ENCODE measurements around the gene PHF2. TPM values are rescaled to one million over a fixed set of nuclear protein-coding genes. Genes with fewer than 3 reads are reported as not detected.

The PHF2 gene
- total RNA-seq, 1 donor from 2014 or later, result 12.1 TPM

DNA sequence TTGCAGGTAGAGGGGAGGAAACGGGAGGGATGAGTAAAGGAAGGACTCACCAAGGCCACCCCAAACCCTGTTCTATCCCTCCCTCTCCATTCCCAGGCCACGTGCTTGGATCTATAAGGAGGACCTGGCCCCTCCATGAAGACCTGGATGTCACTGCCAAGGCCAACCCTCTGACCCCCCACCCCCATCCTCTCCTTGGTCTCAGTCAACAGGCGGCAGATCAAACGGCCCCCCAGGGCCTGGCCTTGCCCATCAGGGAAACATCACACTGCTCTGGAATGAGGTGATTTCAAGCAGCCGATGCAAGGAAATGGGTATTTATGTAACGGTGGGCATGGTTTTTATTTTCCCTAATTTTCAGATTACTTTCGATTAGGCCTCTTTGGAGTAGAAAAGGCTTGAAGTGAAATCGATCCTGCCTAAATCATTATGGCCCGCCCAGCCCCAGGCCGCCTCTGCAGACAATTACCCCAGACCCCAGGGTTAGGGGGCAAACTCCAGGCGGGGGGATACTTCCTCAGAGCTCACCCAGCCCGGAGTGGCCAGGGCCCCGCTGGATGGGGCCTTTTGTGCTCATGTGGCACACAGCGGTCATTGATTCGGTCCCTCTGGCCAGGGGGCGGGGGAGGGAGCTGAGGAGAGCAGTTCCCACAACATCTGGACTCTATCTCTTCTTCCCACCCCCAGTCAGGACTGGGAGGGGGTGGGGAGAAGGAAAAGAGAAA lies 125.3 kb downstream of the PHF2 start:
- no peaks in the 10 kb centered on the region for H3K27me3 ChIP-seq (ENCODE audit: insufficient read depth, low read length)
- H3K27ac Mint-ChIP-seq (ENCODE audit: unreplicated experiment), result no peak overlapping the region
- FAIRE-seq (no peak), DNase-seq (ENCODE audit: low read depth) (no peak)
- H3K36me3 ChIP-seq (ENCODE audit: insufficient read depth, low read length), result no peaks in the 10 kb centered on the region
- peaks cover 5% of the 10 kb centered on the region for H3K9me3 ChIP-seq (ENCODE audit: insufficient read depth, low read depth, low read length)
- no peaks in the 10 kb centered on the region for H3K36me3 Mint-ChIP-seq (ENCODE audit: low read depth, unreplicated experiment)
- H3K9me3 Mint-ChIP-seq (ENCODE audit: unreplicated experiment), result peaks cover 4% of the 10 kb centered on the region
- no peak overlapping the region for H3K4me3 Mint-ChIP-seq (ENCODE audit: unreplicated experiment)
- TF ChIP-seq, protein P1, sequence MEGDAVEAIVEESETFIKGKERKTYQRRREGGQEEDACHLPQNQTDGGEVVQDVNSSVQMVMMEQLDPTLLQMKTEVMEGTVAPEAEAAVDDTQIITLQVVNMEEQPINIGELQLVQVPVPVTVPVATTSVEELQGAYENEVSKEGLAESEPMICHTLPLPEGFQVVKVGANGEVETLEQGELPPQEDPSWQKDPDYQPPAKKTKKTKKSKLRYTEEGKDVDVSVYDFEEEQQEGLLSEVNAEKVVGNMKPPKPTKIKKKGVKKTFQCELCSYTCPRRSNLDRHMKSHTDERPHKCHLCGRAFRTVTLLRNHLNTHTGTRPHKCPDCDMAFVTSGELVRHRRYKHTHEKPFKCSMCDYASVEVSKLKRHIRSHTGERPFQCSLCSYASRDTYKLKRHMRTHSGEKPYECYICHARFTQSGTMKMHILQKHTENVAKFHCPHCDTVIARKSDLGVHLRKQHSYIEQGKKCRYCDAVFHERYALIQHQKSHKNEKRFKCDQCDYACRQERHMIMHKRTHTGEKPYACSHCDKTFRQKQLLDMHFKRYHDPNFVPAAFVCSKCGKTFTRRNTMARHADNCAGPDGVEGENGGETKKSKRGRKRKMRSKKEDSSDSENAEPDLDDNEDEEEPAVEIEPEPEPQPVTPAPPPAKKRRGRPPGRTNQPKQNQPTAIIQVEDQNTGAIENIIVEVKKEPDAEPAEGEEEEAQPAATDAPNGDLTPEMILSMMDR (IDR thresholded peaks at IDR 0.05; ENCODE audit: insufficient read depth, low read depth, low read length), result no peak
- no peak for TF ChIP-seq EZH2 (IDR thresholded peaks at IDR 0.05; ENCODE audit: insufficient read depth, low read length)
- no peaks in the 10 kb centered on the region for H4K20me1 ChIP-seq (ENCODE audit: insufficient read depth, low read length)
- no peak overlapping the region for H3K27ac ChIP-seq (ENCODE audit: low read depth, low read length)
- H3K4me1 ChIP-seq (ENCODE audit: insufficient read depth, low read length), result no peaks in the 10 kb centered on the region
- no peak overlapping the region for H3K9ac ChIP-seq (ENCODE audit: low read length)
- H3K4me1 Mint-ChIP-seq (ENCODE audit: low read depth, unreplicated experiment), result no peaks in the 10 kb centered on the region
- no peak overlapping the region for H3K4me2 ChIP-seq (ENCODE audit: low read length)
- no peak overlapping the region for H2AFZ ChIP-seq (ENCODE audit: low read depth, low read length)
- H3K27me3 Mint-ChIP-seq (ENCODE audit: low read depth, unreplicated experiment), result no peaks in the 10 kb centered on the region
- H3K79me2 ChIP-seq (ENCODE audit: insufficient read depth, low read length), result no peaks in the 10 kb centered on the region
- H3K4me3 ChIP-seq (ENCODE audit: insufficient read depth, low read depth, low read length), result no peak overlapping the region

DNA sequence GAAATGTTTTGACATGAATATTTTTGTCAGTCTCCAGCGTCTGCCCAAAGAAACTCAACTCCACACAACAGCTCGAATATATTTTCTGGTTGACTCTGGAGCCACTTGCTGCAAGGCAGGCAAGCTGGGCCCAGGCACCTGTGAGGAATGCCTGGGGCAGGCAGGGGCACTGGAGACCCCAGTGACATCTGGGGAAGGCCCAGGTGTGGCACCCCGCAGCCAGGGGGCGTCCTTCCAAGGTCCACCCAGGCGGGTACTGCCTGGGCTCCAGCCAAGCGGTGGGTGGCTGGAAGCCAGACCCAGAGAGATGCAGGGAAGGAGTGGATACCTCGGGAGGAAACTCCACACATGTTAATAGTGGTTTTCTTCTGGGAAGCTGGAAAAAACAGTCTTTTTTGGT lies 125.9 kb downstream of the PHF2 start:
- Histone ChIP-seq H3K79me2 (ENCODE audit: insufficient read depth, low read length) (no peaks in the 10 kb centered on the region), H3K4me3 (ENCODE audit: insufficient read depth, low read depth, low read length) (no peak overlapping the region), H2AFZ (ENCODE audit: low read depth, low read length) (no peak overlapping the region), H3K9ac (ENCODE audit: low read length) (no peak overlapping the region), H3K4me2 (ENCODE audit: low read length) (no peak overlapping the region), H3K27me3 (ENCODE audit: insufficient read depth, low read length) (no peaks in the 10 kb centered on the region), H3K27ac (ENCODE audit: low read depth, low read length) (no peak overlapping the region), H3K36me3 (ENCODE audit: insufficient read depth, low read length) (no peaks in the 10 kb centered on the region), H3K4me1 (ENCODE audit: insufficient read depth, low read length) (no peaks in the 10 kb centered on the region), H4K20me1 (ENCODE audit: insufficient read depth, low read length) (no peaks in the 10 kb centered on the region), H3K9me3 (ENCODE audit: insufficient read depth, low read depth, low read length) (peaks cover 5% of the 10 kb centered on the region)
- no peaks in the 10 kb centered on the region for H3K4me1 Mint-ChIP-seq (ENCODE audit: low read depth, unreplicated experiment)
- H3K27me3 Mint-ChIP-seq (ENCODE audit: low read depth, unreplicated experiment), result no peaks in the 10 kb centered on the region
- H3K27ac Mint-ChIP-seq (ENCODE audit: unreplicated experiment), result no peak overlapping the region
- H3K36me3 Mint-ChIP-seq (ENCODE audit: low read depth, unreplicated experiment), result no peaks in the 10 kb centered on the region
- no peak overlapping the region for H3K4me3 Mint-ChIP-seq (ENCODE audit: unreplicated experiment)
- TF ChIP-seq, protein P1 (IDR thresholded peaks at IDR 0.05; ENCODE audit: insufficient read depth, low read depth, low read length), result no peak
- no peak for TF ChIP-seq EZH2 (IDR thresholded peaks at IDR 0.05; ENCODE audit: insufficient read depth, low read length)
- peaks cover 4% of the 10 kb centered on the region for H3K9me3 Mint-ChIP-seq (ENCODE audit: unreplicated experiment)
- no peak for FAIRE-seq
- no peak for DNase-seq (ENCODE audit: low read depth)

DNA sequence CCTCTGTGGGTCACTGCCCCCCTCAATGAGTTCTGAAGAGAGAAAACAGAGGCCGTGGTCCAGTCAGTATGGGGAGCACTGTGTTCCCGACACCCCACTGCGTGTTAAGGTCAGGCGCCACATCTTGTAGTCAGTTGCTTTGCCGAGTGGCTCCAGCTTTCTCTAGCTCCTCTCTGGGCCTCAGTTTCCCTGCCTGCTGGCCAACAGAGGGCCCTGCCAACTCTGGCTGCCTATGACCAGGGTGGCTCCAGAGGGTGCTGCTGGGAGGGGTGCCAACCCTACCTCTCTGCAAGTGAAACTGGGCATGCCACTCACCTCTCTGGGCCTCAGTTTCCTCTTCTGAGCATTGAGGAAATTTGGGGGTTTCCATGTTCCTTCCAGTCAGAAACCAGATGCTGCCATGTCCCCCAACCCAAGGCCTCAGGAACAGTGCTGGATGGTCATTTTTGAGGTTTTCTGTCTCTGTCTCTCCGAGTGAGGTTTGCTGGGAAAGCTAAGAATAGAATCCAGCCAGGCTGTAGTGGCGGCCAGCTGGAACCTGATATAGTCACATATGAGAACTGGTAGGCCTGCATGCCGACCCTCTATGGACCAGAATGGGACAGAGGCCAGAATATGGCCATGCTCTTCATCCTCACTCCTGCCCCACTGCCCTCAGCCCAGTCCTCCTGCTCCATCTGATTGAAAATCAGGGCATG lies 132.1 kb downstream of the PHF2 start:
- H3K4me1 Mint-ChIP-seq (ENCODE audit: low read depth, unreplicated experiment), result peaks cover 2% of the 10 kb centered on the region
- no peak overlapping the region for H3K27ac Mint-ChIP-seq (ENCODE audit: unreplicated experiment)
- H3K36me3 Mint-ChIP-seq (ENCODE audit: low read depth, unreplicated experiment), result peaks cover 2% of the 10 kb centered on the region
- no peak overlapping the region for H3K27ac ChIP-seq (ENCODE audit: low read depth, low read length)
- no peak overlapping the region for H3K4me3 ChIP-seq (ENCODE audit: insufficient read depth, low read depth, low read length)
- no peaks in the 10 kb centered on the region for H4K20me1 ChIP-seq (ENCODE audit: insufficient read depth, low read length)
- no peak overlapping the region for H2AFZ ChIP-seq (ENCODE audit: low read depth, low read length)
- H3K27me3 Mint-ChIP-seq (ENCODE audit: low read depth, unreplicated experiment), result peaks cover 15% of the 10 kb centered on the region
- peaks cover 3% of the 10 kb centered on the region for H3K9me3 Mint-ChIP-seq (ENCODE audit: unreplicated experiment)
- H3K4me2 ChIP-seq (ENCODE audit: low read length), result no peak overlapping the region
- DNase-seq (ENCODE audit: low read depth), result no peak
- no peak for FAIRE-seq
- H3K36me3 ChIP-seq (ENCODE audit: insufficient read depth, low read length), result no peaks in the 10 kb centered on the region
- no peaks in the 10 kb centered on the region for H3K4me1 ChIP-seq (ENCODE audit: insufficient read depth, low read length)
- TF ChIP-seq, protein P1 (IDR thresholded peaks at IDR 0.05; ENCODE audit: insufficient read depth, low read depth, low read length), result no peak
- no peak for TF ChIP-seq EZH2 (IDR thresholded peaks at IDR 0.05; ENCODE audit: insufficient read depth, low read length)
- no peak overlapping the region for H3K9ac ChIP-seq (ENCODE audit: low read length)
- no peaks in the 10 kb centered on the region for H3K27me3 ChIP-seq (ENCODE audit: insufficient read depth, low read length)
- H3K9me3 ChIP-seq (ENCODE audit: insufficient read depth, low read depth, low read length), result no peaks in the 10 kb centered on the region
- H3K79me2 ChIP-seq (ENCODE audit: insufficient read depth, low read length), result no peaks in the 10 kb centered on the region
- no peak overlapping the region for H3K4me3 Mint-ChIP-seq (ENCODE audit: unreplicated experiment)
